Activated naive CD8-positive, alpha-beta T cell treated with anti-CD3 and anti-CD28 coated beads for 36 hours (primary cell): Measurements from ENCODE around the gene TIMM44. TPM values are rescaled to one million over a fixed set of nuclear protein-coding genes. Genes with fewer than 3 reads are reported as not detected.

ENCODE experiments used
- DNase-seq: peaks from one replicate; pipeline ENCODE4 v3.0.0; 2021
- H3K27ac Mint-ChIP-seq: one replicate; pipeline ENCODE4 v1.8.0; 2022; ENCODE audit warnings: mild to moderate bottlenecking, moderate library complexity, mixed read lengths
- H3K27me3 Mint-ChIP-seq: one replicate; pipeline ENCODE4 v1.8.0; 2022; ENCODE audit warnings: mild to moderate bottlenecking, mixed read lengths
- H3K36me3 Mint-ChIP-seq: one replicate; pipeline ENCODE4 v1.8.0; 2021; ENCODE audit warnings: mild to moderate bottlenecking, mixed read lengths
- H3K4me1 Mint-ChIP-seq: one replicate; pipeline ENCODE4 v1.8.0; 2021; ENCODE audit warnings: mixed read lengths
- H3K4me3 Mint-ChIP-seq: one replicate; pipeline ENCODE4 v1.8.0; 2022; ENCODE audit warnings: mild to moderate bottlenecking, moderate library complexity, mixed read lengths
- H3K9me3 Mint-ChIP-seq: one replicate; pipeline ENCODE4 v1.8.0; 2022; ENCODE audit warnings: mixed read lengths
- total RNA-seq, 2 experiments: library from RNA; stranded (reverse); gene quantifications; one replicate each; pipeline ENCODE4 v1.2.3, GENCODE V29; 2021

TIMM44 gene
- total RNA-seq, 2 experiments from 2014 or later, result 125 to 136 TPM

- Mint-ChIP-seq H3K27me3 (peaks cover 11% of the 10 kb centered on the region), H3K36me3 (no peaks in the 10 kb centered on the region), H3K4me3 (no peak overlapping the region), H3K9me3 (no peaks in the 10 kb centered on the region), H3K4me1 (peaks cover 2% of the 10 kb centered on the region), H3K27ac (no peak overlapping the region)
- DNase-seq, result no peak
Observed at GRCh38 chr19:7879836-7880235, 63.6 kb downstream of the TIMM44 start.

GRCh38 chr19:7879111-7879807 is 64.2 kb downstream of the TIMM44 start:
- H3K27ac Mint-ChIP-seq, result no peak overlapping the region
- peaks cover 4% of the 10 kb centered on the region for H3K4me1 Mint-ChIP-seq
- no peak for DNase-seq

GRCh38 chr19:7877249-7877836 is 66.1 kb downstream of the TIMM44 start:
- H3K27me3 Mint-ChIP-seq, result peaks cover 29% of the 10 kb centered on the region
- DNase-seq, result no peak
- peaks cover 7% of the 10 kb centered on the region for H3K4me1 Mint-ChIP-seq
- H3K36me3 Mint-ChIP-seq, result no peaks in the 10 kb centered on the region
- no peak overlapping the region for H3K4me3 Mint-ChIP-seq
- no peaks in the 10 kb centered on the region for H3K9me3 Mint-ChIP-seq
- no peak overlapping the region for H3K27ac Mint-ChIP-seq

More at GRCh38 chr19:7879111-7879807, 64.2 kb downstream of the TIMM44 start:
- no peaks in the 10 kb centered on the region for H3K36me3 Mint-ChIP-seq
- no peaks in the 10 kb centered on the region for H3K9me3 Mint-ChIP-seq
- H3K4me3 Mint-ChIP-seq, result no peak overlapping the region
- H3K27me3 Mint-ChIP-seq, result peaks cover 16% of the 10 kb centered on the region

Other genes with a start within 250 kb of the TIMM44 start
- gene FCER2, start 241.5 kb downstream of the TIMM44 start, total RNA-seq, result 1 to 10 TPM; 1.5 to 1.7 TPM
- gene CLEC4G, start 211.6 kb downstream of the TIMM44 start, total RNA-seq, result not detected
- not detected for gene CD209, start 196.1 kb downstream of the TIMM44 start, total RNA-seq
- not detected for gene CLEC4M, start 180.4 kb downstream of the TIMM44 start, total RNA-seq
- gene EVI5L, start 113.4 kb downstream of the TIMM44 start, total RNA-seq, result 1 to 10 TPM; 4.8 TPM
- under 1 TPM in 1 of 2 experiments, not detected in 1; 0.10 TPM for gene PRR36, start 69.3 kb downstream of the TIMM44 start, total RNA-seq
- not detected for gene LRRC8E, start 55.2 kb downstream of the TIMM44 start, total RNA-seq
- gene MAP2K7, start 39.8 kb downstream of the TIMM44 start, total RNA-seq, result 10 to 100 TPM; 31.8 to 32.4 TPM
- 1 to 10 TPM; 2.1 to 3.2 TPM for gene TGFBR3L, start 28.8 kb downstream of the TIMM44 start, total RNA-seq
- 10 to 100 TPM; 14.4 to 14.8 TPM for gene SNAPC2, start 23.3 kb downstream of the TIMM44 start, total RNA-seq
- under 1 TPM; 0.44 to 0.52 TPM for gene CTXN1, start 17.5 kb downstream of the TIMM44 start, total RNA-seq
- gene ELAVL1, start 62.0 kb upstream of the TIMM44 start, total RNA-seq, result 100 to 1,000 TPM; 169 to 172 TPM
- gene CCL25, start 109.1 kb upstream of the TIMM44 start, total RNA-seq, result 1 to 10 TPM in 1 of 2 experiments, under 1 TPM in 1; 0.30 to 1.2 TPM
- gene FBN3, start 205.9 kb upstream of the TIMM44 start, total RNA-seq, result not detected